Esophagus squamous epithelium (tissue), 5 donors: Measurements from ENCODE around the gene DUSP7. TPM values are rescaled to one million over a fixed set of nuclear protein-coding genes. Genes with fewer than 3 reads are reported as not detected.

ENCODE experiments used
- DNase-seq: peaks from one replicate; lab custom pipeline; 2025; lab: John Stamatoyannopoulos, UW
- H3K27ac ChIP-seq, 4 donors: fragments of 200-600 bp; sonication (generic); one replicate each; pipeline ENCODE4 v1.5.1; 2016 to 2019; ENCODE audit warnings: mild to moderate bottlenecking in 1 of 4
- H3K27me3 ChIP-seq, 4 donors: fragments of 200-600 bp; sonication (generic); 1 replicate in 3 of 4; 2 replicates in 1 of 4; pipeline versions ENCODE4 v1.5.1 to v1.6.0; 2017 to 2021; ENCODE audit warnings: antibody characterized with exemption in 1 of 4
- H3K36me3 ChIP-seq, 3 donors: fragments of 200-600 bp; sonication (generic); one replicate each; pipeline ENCODE4 v1.5.1; 2016 to 2019
- H3K4me1 ChIP-seq, 3 donors: fragments of 200-600 bp; sonication (generic); one replicate each; pipeline ENCODE4 v1.5.1; 2017 to 2019
- H3K4me3 ChIP-seq, 4 donors: fragments of 200-600 bp; sonication (generic); 1 replicate in 3 of 4; 2 replicates in 1 of 4; pipeline ENCODE4 v1.5.1; 2016 to 2019; ENCODE audit warnings: mild to moderate bottlenecking in 2 of 4, moderate library complexity in 1 of 4
- H3K9me3 ChIP-seq, 3 donors: fragments of 200-600 bp; sonication (generic); one replicate each; pipeline ENCODE4 v1.5.1; 2016 to 2019
- CTCF ChIP-seq, 6 experiments: fragments of 450-650 bp in 4 of 6; fragments of 200-600 bp in 2 of 6; sonication (generic) in 2 of 6; IDR thresholded peaks; one replicate each; pipeline ENCODE4 v1.5.1; 2016 to 2019; ENCODE audit warnings: antibody characterized with exemption in 6 of 6, mild to moderate bottlenecking in 4 of 6, moderate library complexity in 4 of 6
- POLR2A ChIP-seq, 4 donors: fragments of 450-650 bp; IDR thresholded peaks; one replicate each; pipeline ENCODE4 v1.6.1; 2017; ENCODE audit warnings: antibody characterized with exemption in 4 of 4, mild to moderate bottlenecking in 4 of 4, moderate library complexity in 3 of 4
- WGBS, 2 donors: methylation state at CpG; one replicate each; pipeline ENCODE4 v1.1.5; 2018; 5-methylcytosine and 5-hydroxymethylcytosine counted together
- intact Hi-C: fragments of 100-400 bp; cut with DNase I; formaldehyde crosslinking; loops from one replicate; pipeline ENCODE4 v1.15.0; 2022
- total RNA-seq, 4 donors: library from RNA; depleted of rRNA; stranded (reverse); fragments of >200 nt; gene quantifications; one replicate each; pipeline ENCODE4 v1.1.0, GENCODE V29; 2016
- donor health status: DM: yes; HTN: yes; CAD: no.

DUSP7 gene
- total RNA-seq, 4 donors from 2014 or later = 49.3 to 105 (median 62.1) TPM

DNA sequence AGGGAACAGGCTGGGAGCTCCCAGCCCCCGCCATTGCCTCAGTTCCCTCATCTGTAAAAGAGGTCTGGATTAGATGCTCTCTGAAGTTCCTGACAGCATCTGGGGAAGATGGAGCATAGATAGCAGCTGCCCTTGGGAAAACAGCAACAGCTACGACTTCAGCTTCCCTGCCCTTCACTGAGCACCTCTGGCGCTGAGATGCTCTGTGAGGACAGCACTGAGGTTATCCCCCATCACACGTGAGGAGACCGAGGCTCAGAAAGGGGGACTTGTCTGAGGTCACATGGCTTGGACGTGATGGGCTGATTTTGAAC, 49.6 kb downstream of the DUSP7 start:
- Histone ChIP-seq H3K27ac (no peak overlapping the region), H3K9me3 (no peaks in the 10 kb centered on the region), H3K36me3 (no peaks in the 10 kb centered on the region), H3K27me3 (no peaks in the 10 kb centered on the region), H3K4me1 (peaks cover 13 to 29% (median 25%) of the 10 kb centered on the region in 3 donors), H3K4me3 (no peak overlapping the region)
- TF ChIP-seq CTCF (IDR thresholded peaks at IDR 0.05) (no peak), POLR2A (IDR thresholded peaks at IDR 0.05) (no peak)
- intact Hi-C loops = no loop called here
- DNase-seq = no peak
- 70 to 85% methylated on average over 3 to 6 of the region's 6 CpGs for WGBS, 2 donors

DNA sequence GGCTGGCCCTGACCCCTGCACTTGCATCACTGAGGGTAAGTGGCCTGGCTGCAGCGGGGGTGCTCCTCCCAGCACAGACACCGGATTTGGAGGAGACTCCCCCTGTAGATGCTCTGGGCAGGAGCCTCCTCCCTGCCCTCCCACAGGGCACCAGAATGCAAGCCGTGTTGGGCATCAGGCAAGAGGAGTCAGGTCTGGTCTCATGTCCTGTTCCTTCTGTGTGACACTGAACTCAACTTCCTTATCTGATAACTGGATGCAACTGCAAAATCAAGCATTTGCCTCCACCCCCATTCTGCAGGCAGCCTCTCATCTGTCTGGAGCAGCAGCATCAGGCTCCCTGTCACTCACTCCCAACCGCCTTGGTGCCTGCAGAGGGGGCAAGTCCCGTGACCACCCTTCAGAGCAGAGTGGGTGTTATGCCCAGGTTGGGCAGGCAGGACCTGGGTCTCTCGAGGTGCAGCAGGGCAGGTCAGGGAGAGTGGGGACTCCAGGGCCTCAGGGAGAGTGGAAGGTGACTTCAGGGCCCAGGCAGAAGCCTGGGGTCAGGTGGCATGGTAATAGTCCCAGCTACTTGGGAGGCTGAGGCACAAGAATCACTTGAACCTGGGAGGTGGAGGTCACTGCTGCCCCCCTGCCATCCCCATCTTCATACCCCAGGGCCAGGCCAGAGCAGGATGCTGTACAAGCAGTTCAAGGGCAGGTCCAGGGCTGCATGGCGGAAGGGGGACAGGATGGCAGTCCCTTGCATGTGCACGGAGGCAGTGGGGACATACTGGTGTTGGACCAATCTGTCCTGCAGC, 50.2 kb downstream of the DUSP7 start:
- intact Hi-C loops = no loop called here
- TF ChIP-seq CTCF (IDR thresholded peaks at IDR 0.05) = no peak
- TF ChIP-seq POLR2A (IDR thresholded peaks at IDR 0.05) = no peak
- H3K9me3 ChIP-seq = no peaks in the 10 kb centered on the region
- 56 to 72% methylated on average over 4 to 6 of the region's 8 CpGs for WGBS, 2 donors
- H3K27ac ChIP-seq = peak overlapping the region in 1 of 4 donors; percentile 32
- H3K4me3 ChIP-seq = no peak overlapping the region
- H3K27me3 ChIP-seq = no peaks in the 10 kb centered on the region
- no peaks in the 10 kb centered on the region for H3K36me3 ChIP-seq
- H3K4me1 ChIP-seq = peaks cover 13 to 34% (median 30%) of the 10 kb centered on the region in 3 donors
- no peak for DNase-seq

GRCh38 chr3:52005571-52005986, 50.8 kb downstream of the DUSP7 start:
- Histone ChIP-seq H3K9me3 (no peaks in the 10 kb centered on the region), H3K36me3 (no peaks in the 10 kb centered on the region), H3K27ac (peak overlapping the region in 2 of 4 donors; percentile 26 to 32), H3K4me3 (peak overlapping the region in 1 of 4 donors; percentile 15), H3K4me1 (peaks cover 13 to 35% (median 30%) of the 10 kb centered on the region in 3 donors), H3K27me3 (no peaks in the 10 kb centered on the region)
- DNase-seq = no peak
- 9 to 22% methylated on average over 3 to 5 of the region's 15 CpGs for WGBS, 2 donors
- intact Hi-C loops = no loop called here
- TF ChIP-seq CTCF (IDR thresholded peaks at IDR 0.05) (no peak), POLR2A (IDR thresholded peaks at IDR 0.05) (no peak)

- intact Hi-C loops = loop anchor here (5.0 kb wide), 3 partner anchors 47 to 137 kb away; no protein-coding TSS in a partner anchor
- H3K27ac ChIP-seq = peak overlapping the region in 2 of 4 donors; percentile 26 to 32
- TF ChIP-seq CTCF (IDR thresholded peaks at IDR 0.05) (no peak), POLR2A (IDR thresholded peaks at IDR 0.05) (no peak)
- no peak overlapping the region for H3K4me3 ChIP-seq
- H3K27me3 ChIP-seq = no peaks in the 10 kb centered on the region
- no peak for DNase-seq
- H3K9me3 ChIP-seq = no peaks in the 10 kb centered on the region
- H3K4me1 ChIP-seq = peaks cover 13 to 35% (median 30%) of the 10 kb centered on the region in 3 donors
- 69% methylated on average over 2 of the region's 4 CpGs; no CpG with 5 or more reads in 1 of the 2 donors for WGBS, 2 donors
- no peaks in the 10 kb centered on the region for H3K36me3 ChIP-seq
These were observed 51.4 kb downstream of the DUSP7 start for GRCh38 chr3:52004906-52005395.

- intact Hi-C loops = loop anchor here (5.0 kb wide), 3 partner anchors 48 to 138 kb away; no protein-coding TSS in a partner anchor
- WGBS, 2 donors = 49 to 51% methylated on average over 8 to 9 of the region's 16 CpGs
- H3K9me3 ChIP-seq = no peaks in the 10 kb centered on the region
- TF ChIP-seq POLR2A (IDR thresholded peaks at IDR 0.05) = no peak
- TF ChIP-seq CTCF (IDR thresholded peaks at IDR 0.05) = peak in 5 of 6 experiments; percentile 32 to 51 (median 40)
- H3K36me3 ChIP-seq = no peaks in the 10 kb centered on the region
- no peak for DNase-seq
- no peak overlapping the region for H3K4me3 ChIP-seq
- peaks cover 13 to 35% (median 30%) of the 10 kb centered on the region in 3 donors for H3K4me1 ChIP-seq
- H3K27ac ChIP-seq = peak overlapping the region in 2 of 4 donors; percentile 22 to 32
- no peaks in the 10 kb centered on the region for H3K27me3 ChIP-seq
These were observed 52.1 kb downstream of the DUSP7 start for GRCh38 chr3:52004163-52004787.
